Omental fat pad (tissue), 4 donors: Measurements from ENCODE around the gene IFNG. TPM values are rescaled to one million over a fixed set of nuclear protein-coding genes. Genes with fewer than 3 reads are reported as not detected.

Experiments used
- ATAC-seq: fragments of 150-250 bp; one replicate; pipeline ENCODE4 v1.9.1; 2016; ENCODE audit warnings: mild to moderate bottlenecking, moderate library complexity; ENCODE audit not compliant: low FRiP score
- DNase-seq: peaks from one replicate; pipeline ENCODE4 v3.0.0-alpha.2; 2019; ENCODE audit warnings: low spot score
- total RNA-seq, 4 donors: library from RNA; depleted of rRNA; stranded (reverse); fragments of >200 nt; gene quantifications; one replicate each; pipeline ENCODE4 v1.1.0, GENCODE V29; 2016
- TF ChIP-seq, protein P1 (sequence below), 3 donors: fragments of 450-650 bp; IDR thresholded peaks; one replicate each; pipeline ENCODE4 v1.5.1; 2016 to 2017; ENCODE audit warnings: antibody characterized with exemption in 3 of 3, mild to moderate bottlenecking in 3 of 3, moderate library complexity in 2 of 3

The IFNG gene
- total RNA-seq, 4 donors from 2014 or later, result not detected

DNA sequence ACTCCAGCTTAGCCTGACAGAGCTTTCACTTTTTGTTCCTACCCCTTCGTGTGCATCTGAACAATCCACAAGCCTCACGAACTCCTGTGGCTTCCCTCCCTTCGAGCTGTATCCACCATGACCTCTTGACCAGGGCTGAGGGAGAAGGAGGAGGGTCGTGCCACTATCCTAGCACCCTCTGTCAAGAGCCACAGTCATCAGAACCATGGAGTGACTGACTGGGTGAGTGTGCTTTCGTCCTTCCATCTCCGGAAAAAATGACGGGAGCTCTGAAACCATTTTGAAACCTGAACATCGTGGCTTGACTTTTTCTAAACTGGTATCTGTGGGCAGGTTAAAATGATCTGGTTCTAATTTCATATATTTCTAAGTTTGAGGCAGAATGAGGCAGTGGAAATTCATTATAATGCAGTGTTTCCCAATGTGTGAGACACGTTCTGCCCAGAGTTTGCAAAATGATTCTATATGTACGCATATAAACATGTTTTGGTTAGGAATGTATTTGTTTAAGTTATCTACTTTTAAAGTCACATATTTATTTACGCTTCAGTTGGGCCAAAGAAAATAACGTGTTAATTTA lies 39.1 kb upstream of the IFNG start:
- TF ChIP-seq, protein P1, sequence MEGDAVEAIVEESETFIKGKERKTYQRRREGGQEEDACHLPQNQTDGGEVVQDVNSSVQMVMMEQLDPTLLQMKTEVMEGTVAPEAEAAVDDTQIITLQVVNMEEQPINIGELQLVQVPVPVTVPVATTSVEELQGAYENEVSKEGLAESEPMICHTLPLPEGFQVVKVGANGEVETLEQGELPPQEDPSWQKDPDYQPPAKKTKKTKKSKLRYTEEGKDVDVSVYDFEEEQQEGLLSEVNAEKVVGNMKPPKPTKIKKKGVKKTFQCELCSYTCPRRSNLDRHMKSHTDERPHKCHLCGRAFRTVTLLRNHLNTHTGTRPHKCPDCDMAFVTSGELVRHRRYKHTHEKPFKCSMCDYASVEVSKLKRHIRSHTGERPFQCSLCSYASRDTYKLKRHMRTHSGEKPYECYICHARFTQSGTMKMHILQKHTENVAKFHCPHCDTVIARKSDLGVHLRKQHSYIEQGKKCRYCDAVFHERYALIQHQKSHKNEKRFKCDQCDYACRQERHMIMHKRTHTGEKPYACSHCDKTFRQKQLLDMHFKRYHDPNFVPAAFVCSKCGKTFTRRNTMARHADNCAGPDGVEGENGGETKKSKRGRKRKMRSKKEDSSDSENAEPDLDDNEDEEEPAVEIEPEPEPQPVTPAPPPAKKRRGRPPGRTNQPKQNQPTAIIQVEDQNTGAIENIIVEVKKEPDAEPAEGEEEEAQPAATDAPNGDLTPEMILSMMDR (IDR thresholded peaks at IDR 0.05), result no peak

DNA sequence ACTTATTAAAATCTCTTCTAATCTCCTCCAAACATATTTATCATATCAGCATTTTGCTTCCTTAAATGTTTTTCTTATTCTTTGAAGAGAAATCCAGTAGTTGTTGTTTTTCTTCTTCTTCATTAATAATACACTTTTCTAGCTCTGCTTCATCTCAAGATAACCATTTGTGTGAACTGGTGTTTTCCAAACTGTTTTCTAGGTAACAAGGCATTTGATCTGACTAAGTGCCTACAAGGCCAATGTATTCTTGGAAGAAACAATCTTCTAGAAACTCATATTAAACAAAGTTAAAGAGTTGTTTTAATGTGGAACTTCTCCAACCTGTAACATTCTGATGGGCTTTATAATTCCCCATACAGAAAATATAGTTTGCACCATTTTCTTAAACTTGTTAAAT lies 30.8 kb upstream of the IFNG start:
- no peak for ATAC-seq
- TF ChIP-seq, protein P1 (IDR thresholded peaks at IDR 0.05), result no peak
- DNase-seq, result no peak

More for the DNA sequence above, 39.1 kb upstream of the IFNG start:
- no peak for DNase-seq
- no peak for ATAC-seq

DNA sequence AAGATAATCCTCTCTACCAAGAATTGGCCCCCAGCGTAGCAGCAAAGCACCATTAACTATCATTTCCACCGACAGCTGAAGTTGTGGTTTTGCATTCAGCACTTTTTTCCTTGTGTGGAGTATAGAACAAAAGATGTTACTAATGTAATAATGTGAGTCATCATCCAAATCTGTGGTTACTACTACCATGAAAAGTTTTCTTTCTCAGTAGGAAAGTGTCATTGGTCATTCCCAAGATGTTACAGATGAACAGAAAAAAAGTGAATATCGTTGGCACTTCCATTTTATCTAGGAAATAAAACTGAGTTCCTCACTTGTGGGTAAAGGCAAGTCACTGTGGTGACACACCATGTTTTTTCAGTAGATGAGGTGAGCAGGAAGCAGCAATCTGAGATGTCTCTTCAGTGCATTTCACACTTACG lies 30.3 kb upstream of the IFNG start:
- TF ChIP-seq, protein P1 (IDR thresholded peaks at IDR 0.05), result no peak
- no peak for ATAC-seq
- DNase-seq, result no peak

DNA sequence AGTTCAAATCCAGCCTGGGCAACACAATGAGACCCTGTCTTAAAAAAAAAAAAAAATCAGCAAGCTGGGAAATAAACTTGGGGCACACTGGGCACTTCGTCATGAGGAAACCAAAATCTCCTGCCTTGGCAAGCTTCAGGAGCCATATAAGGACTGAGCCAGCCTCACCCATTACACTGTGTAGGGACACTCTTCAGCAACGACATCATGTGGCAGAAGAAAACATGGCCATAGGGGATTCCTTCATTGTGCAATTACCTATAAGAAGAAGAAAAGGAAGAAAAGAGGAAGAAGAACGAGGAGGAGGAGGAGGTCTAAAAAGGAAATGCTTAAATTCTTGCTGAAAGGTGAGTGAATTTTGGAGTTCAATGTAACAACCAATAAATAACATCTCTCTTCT lies 26.1 kb upstream of the IFNG start:
- DNase-seq (no peak), ATAC-seq (no peak)
- TF ChIP-seq, protein P1 (IDR thresholded peaks at IDR 0.05), result no peak

DNA sequence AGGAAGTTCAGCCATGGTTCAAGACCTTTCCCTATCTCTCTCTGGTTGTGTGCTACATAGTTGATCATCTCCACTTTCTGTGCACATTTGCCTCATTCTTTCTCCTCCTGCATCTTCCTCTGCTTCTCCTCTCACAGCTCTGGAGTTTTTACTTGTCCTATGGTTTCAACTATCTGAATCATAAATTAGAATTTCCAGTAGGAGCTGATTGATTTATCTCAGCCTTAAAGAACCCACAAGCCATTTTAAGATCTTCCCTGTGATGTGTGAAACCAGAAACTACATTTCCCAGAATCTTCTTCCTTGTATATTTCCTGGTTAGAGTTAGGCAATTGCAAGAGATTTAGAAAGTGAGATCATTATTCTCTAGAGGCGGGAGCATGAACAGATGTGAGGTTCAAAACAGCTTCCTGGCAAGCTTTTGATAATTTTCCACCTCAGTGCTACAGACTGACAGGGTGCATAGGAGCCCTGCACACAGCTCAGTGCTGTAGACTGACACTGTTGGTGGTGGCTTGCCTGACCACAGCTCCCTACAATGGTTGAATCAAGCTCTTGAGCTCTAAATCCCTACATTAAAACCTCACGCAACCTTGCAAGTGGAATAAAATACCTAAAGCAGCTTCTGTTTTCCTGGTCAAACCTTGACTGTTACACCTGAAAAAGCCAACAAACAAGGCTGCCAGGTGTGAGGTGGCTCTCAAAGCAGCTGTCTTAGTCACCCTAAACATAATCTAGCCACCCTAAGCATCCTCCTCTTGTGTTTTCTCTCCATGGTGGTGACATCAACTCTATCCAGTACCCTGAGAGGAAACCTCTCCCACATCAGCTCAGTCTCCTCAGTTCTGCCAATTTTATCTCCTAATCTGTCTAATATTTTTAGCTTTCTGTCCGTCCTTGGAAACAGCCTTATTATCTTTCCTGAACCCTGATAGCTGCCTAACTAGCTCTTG lies 21.5 kb upstream of the IFNG start:
- ATAC-seq, result no peak
- no peak for DNase-seq
- TF ChIP-seq, protein P1 (IDR thresholded peaks at IDR 0.05), result no peak

DNA sequence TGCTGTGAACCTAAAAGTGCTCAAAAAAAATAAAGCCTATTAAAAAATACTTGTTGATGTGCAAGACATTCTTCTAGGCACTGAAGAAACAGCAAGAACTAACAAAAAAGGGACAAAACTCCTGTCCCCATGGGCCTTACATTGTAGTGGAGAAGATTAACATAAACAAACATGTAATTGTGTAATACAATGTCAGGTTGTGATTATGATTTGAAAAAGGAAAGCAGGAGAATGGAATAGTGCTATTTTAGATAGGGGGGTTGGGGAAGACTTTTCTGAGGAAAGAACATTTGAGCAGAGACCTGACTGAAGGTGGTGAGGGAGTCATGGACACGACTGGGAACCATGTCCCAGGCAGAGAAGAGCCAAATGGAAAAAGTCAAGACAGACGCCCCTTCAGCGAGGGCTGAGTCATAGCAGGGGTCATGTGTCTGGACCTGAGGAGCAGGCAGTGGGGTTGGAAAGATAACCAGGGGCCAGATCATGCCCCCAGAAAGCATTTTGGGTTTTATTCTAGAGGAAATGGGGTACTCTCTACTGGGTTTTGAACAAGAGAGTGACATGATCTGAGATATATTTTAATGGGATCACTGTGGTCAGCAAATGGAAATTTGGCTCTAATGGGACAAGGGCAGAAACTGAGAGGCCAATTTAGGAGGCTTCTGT lies 19.4 kb upstream of the IFNG start:
- ATAC-seq (no peak), DNase-seq (no peak)
- TF ChIP-seq, protein P1 (IDR thresholded peaks at IDR 0.05), result no peak
